WTC11 (cell line): ENCODE results near the gene REC8. TPM values are rescaled to one million over a fixed set of nuclear protein-coding genes. Genes with fewer than 3 reads are reported as not detected.

Experiments used
- ATAC-seq: fragments of 200-7000 bp; cut with Tn5 transposase; 2 replicates; pipeline ENCODE4 v1.10.0; 2021; ENCODE audit warnings: mild to moderate bottlenecking, moderate library complexity
- CTCF ChIA-PET: fragments of 300-600 bp; sonication (Branson Sonifier 250); formaldehyde crosslinking; loops from one replicate; lab custom pipeline; 2021; ENCODE audit warnings: antibody characterized with exemption; lab: Charles Lee
- POLR2A ChIA-PET: fragments of 350-600 bp; sonication (Branson Sonifier 250); formaldehyde crosslinking; loops from one replicate; lab custom pipeline; 2021; ENCODE audit warnings: antibody characterized with exemption; lab: Charles Lee
- DNase-seq: peaks from one replicate; pipeline ENCODE4 v3.0.0; 2021; ENCODE audit warnings: low spot score
- H3K27ac Mint-ChIP-seq: 2 replicates; pipeline ENCODE4 v1.8.0; 2021; ENCODE audit warnings: mixed read lengths
- H3K27me3 Mint-ChIP-seq: 2 replicates; pipeline ENCODE4 v1.8.0; 2021; ENCODE audit warnings: low read depth, mild to moderate bottlenecking, moderate library complexity, mixed read lengths
- H3K36me3 Mint-ChIP-seq: 2 replicates; pipeline ENCODE4 v1.8.0; 2021; ENCODE audit warnings: mixed read lengths
- H3K4me1 Mint-ChIP-seq: 2 replicates; pipeline ENCODE4 v1.8.0; 2022; ENCODE audit warnings: mixed read lengths
- H3K4me3 Mint-ChIP-seq: 2 replicates; pipeline ENCODE4 v1.8.0; 2021; ENCODE audit warnings: mild to moderate bottlenecking, moderate library complexity, mixed read lengths
- H3K9me3 Mint-ChIP-seq: 2 replicates; pipeline ENCODE4 v1.8.0; 2021; ENCODE audit warnings: mixed read lengths
- CDX4 ChIP-seq: fragments of 250-450 bp; sonication (Bioruptor Pico); IDR thresholded peaks from 2 replicates; pipeline ENCODE4 v1.9.0; 2021; ENCODE audit warnings: moderate library complexity, mild to moderate bottlenecking, inconsistent platforms, borderline replicate concordance
- E2F5 ChIP-seq: sonication (generic); formaldehyde crosslinking; IDR thresholded peaks from 2 replicates; pipeline ENCODE4 v1.8.1; 2022; ENCODE audit warnings: mild to moderate bottlenecking, moderate library complexity, missing genetic modification reagents
- ETV6 ChIP-seq: sonication (generic); formaldehyde crosslinking; IDR thresholded peaks from 2 replicates; pipeline ENCODE4 v1.8.1; 2022; ENCODE audit warnings: mild to moderate bottlenecking, missing genetic modification reagents
- GTF2I ChIP-seq: fragments of 250-450 bp; sonication (Bioruptor Pico); conservative IDR thresholded peaks from 2 replicates; pipeline ENCODE4 v1.4.0; 2021; ENCODE audit warnings: mild to moderate bottlenecking
- MYBL2 ChIP-seq: sonication (generic); formaldehyde crosslinking; IDR thresholded peaks from 2 replicates; pipeline ENCODE4 v1.8.1; 2023; ENCODE audit warnings: mild to moderate bottlenecking, moderate library complexity, missing genetic modification reagents
- NFYB ChIP-seq: sonication (generic); formaldehyde crosslinking; conservative IDR thresholded peaks from 2 replicates; pipeline ENCODE4 v1.8.0; 2022; ENCODE audit warnings: low read depth, missing genetic modification reagents
- NR1H2 ChIP-seq: sonication (generic); formaldehyde crosslinking; IDR thresholded peaks from 2 replicates; pipeline ENCODE4 v1.9.0; 2021; ENCODE audit warnings: mild to moderate bottlenecking, moderate library complexity, missing genetic modification reagents
- NR3C1 ChIP-seq: sonication (generic); formaldehyde crosslinking; conservative IDR thresholded peaks from 2 replicates; pipeline ENCODE4 v1.8.1; 2023; ENCODE audit warnings: low read depth, mild to moderate bottlenecking, missing genetic modification reagents
- OVOL2 ChIP-seq: fragments of 250-450 bp; sonication (Bioruptor Pico); IDR thresholded peaks from 2 replicates; pipeline ENCODE4 v1.9.0; 2021; ENCODE audit warnings: mild to moderate bottlenecking, borderline replicate concordance
- PRRX2 ChIP-seq: fragments of 250-450 bp; sonication (Bioruptor Pico); IDR thresholded peaks from 2 replicates; pipeline ENCODE4 v1.8.0; 2021; ENCODE audit warnings: mild to moderate bottlenecking
- RORB ChIP-seq: fragments of 250-450 bp; sonication (Bioruptor Pico); IDR thresholded peaks from 2 replicates; pipeline ENCODE4 v1.9.0; 2021; ENCODE audit warnings: mild to moderate bottlenecking
- SMAD4 ChIP-seq: sonication (generic); formaldehyde crosslinking; IDR thresholded peaks from 2 replicates; pipeline ENCODE4 v1.8.0; 2022; ENCODE audit warnings: mild to moderate bottlenecking, missing genetic modification reagents
- SOX15 ChIP-seq: fragments of 250-450 bp; sonication (Bioruptor Pico); IDR thresholded peaks from 2 replicates; pipeline ENCODE4 v1.9.0; 2021; ENCODE audit warnings: mild to moderate bottlenecking
- TCF7 ChIP-seq: sonication (generic); formaldehyde crosslinking; IDR thresholded peaks from 2 replicates; pipeline ENCODE4 v1.8.0; 2022; ENCODE audit warnings: mild to moderate bottlenecking, low read depth, missing genetic modification reagents, moderate library complexity
- TP53 ChIP-seq: sonication (generic); formaldehyde crosslinking; IDR thresholded peaks from 2 replicates; pipeline ENCODE4 v1.8.1; 2023; ENCODE audit warnings: mild to moderate bottlenecking, missing genetic modification reagents
- USF2 ChIP-seq: sonication (generic); formaldehyde crosslinking; IDR thresholded peaks from 2 replicates; pipeline ENCODE4 v1.8.1; 2023; ENCODE audit warnings: mild to moderate bottlenecking, missing genetic modification reagents, moderate library complexity
- ZBTB43 ChIP-seq: sonication (generic); formaldehyde crosslinking; IDR thresholded peaks from 2 replicates; pipeline ENCODE4 v1.8.1; 2023; ENCODE audit warnings: mild to moderate bottlenecking, missing genetic modification reagents
- ZMAT4 ChIP-seq: fragments of 250-450 bp; sonication (Bioruptor Pico); IDR thresholded peaks from 2 replicates; pipeline ENCODE4 v1.9.0; 2021; ENCODE audit warnings: mild to moderate bottlenecking
- ZNF138 ChIP-seq: sonication (generic); formaldehyde crosslinking; conservative IDR thresholded peaks from 2 replicates; pipeline ENCODE4 v1.8.1; 2022; ENCODE audit warnings: mild to moderate bottlenecking, moderate library complexity, missing genetic modification reagents
- ZNF219 ChIP-seq: sonication (generic); formaldehyde crosslinking; IDR thresholded peaks from 2 replicates; pipeline ENCODE4 v1.8.0; 2023; ENCODE audit warnings: missing genetic modification reagents, mild to moderate bottlenecking, borderline replicate concordance
- ZNF281 ChIP-seq: sonication (generic); formaldehyde crosslinking; IDR thresholded peaks from 2 replicates; pipeline ENCODE4 v1.8.0; 2023; ENCODE audit warnings: mild to moderate bottlenecking, missing genetic modification reagents
- ZNF396 ChIP-seq: fragments of 250-450 bp; sonication (Bioruptor Pico); IDR thresholded peaks from 2 replicates; pipeline ENCODE4 v1.8.0; 2021; ENCODE audit warnings: mild to moderate bottlenecking, moderate library complexity, borderline replicate concordance
- ZNF423 ChIP-seq: fragments of 250-450 bp; sonication (Bioruptor Pico); IDR thresholded peaks from 2 replicates; pipeline ENCODE4 v2.1.2; 2022; ENCODE audit warnings: mild to moderate bottlenecking, moderate library complexity
- total RNA-seq: library from RNA; stranded (reverse); gene quantifications from 3 replicates; pipeline ENCODE4 v1.2.3, GENCODE V29; 2021

The REC8 gene
- total RNA-seq, 1 experiment from 2014 or later, result 32.2 TPM

- Mint-ChIP-seq H3K4me3 (no peak overlapping the region), H3K9me3 (no peaks in the 10 kb centered on the region), H3K4me1 (0 out of 2 replicates have a peak, but pooled peaks cover 4% of the 10 kb centered on the region), H3K27me3 (no peaks in the 10 kb centered on the region), H3K27ac (no peak overlapping the region), H3K36me3 (peaks cover 47% of the 10 kb centered on the region)
- POLR2A ChIA-PET, result no interaction called here
- DNase-seq, result no peak
- CTCF ChIA-PET, result interaction anchor here (1.3 kb wide), 1 partner anchor 250 kb away, joined by 3 read pairs; no protein-coding TSS in a partner anchor
- no peak for TF ChIP-seq TP53
- TF ChIP-seq ZNF219 (CRISPR knock-in tag), result no peak
- no peak for TF ChIP-seq ZNF423
- ATAC-seq, result no peak
Observed at GRCh38 chr14:24182110-24182882, 10.4 kb downstream of the REC8 start.

GRCh38 chr14:24183014-24183481 is 11.2 kb downstream of the REC8 start:
- H3K27ac Mint-ChIP-seq, result no peak overlapping the region
- H3K36me3 Mint-ChIP-seq, result peaks cover 47% of the 10 kb centered on the region
- DNase-seq (no peak), ATAC-seq (no peak)
- no peaks in the 10 kb centered on the region for H3K27me3 Mint-ChIP-seq
- POLR2A ChIA-PET, result no interaction called here
- TF ChIP-seq NR3C1 (no peak), SOX15 (no peak), ZNF423 (no peak), ZNF138 (CRISPR knock-in tag) (no peak), NFYB (CRISPR knock-in tag) (no peak), ZNF281 (CRISPR knock-in tag) (no peak), ZMAT4 (CRISPR knock-in tag) (no peak), GTF2I (CRISPR knock-in tag) (no peak), TCF7 (CRISPR knock-in tag) (no peak), PRRX2 (CRISPR knock-in tag) (no peak), ZNF396 (no peak), ETV6 (CRISPR knock-in tag) (no peak), ZBTB43 (no peak)
- peaks cover 9% of the 10 kb centered on the region for H3K4me1 Mint-ChIP-seq
- H3K9me3 Mint-ChIP-seq, result no peaks in the 10 kb centered on the region
- CTCF ChIA-PET, result interaction anchor here (1.0 kb wide), 1 partner anchor 22 kb away, joined by 5 read pairs; the partner anchor contains the start of gene IRF9
- H3K4me3 Mint-ChIP-seq, result no peak overlapping the region

- Mint-ChIP-seq H3K9me3 (no peaks in the 10 kb centered on the region), H3K4me1 (peaks cover 15% of the 10 kb centered on the region), H3K27me3 (no peaks in the 10 kb centered on the region), H3K4me3 (no peak overlapping the region), H3K36me3 (peaks cover 42% of the 10 kb centered on the region), H3K27ac (no peak overlapping the region)
- ATAC-seq (no peak), DNase-seq (no peak)
- ChIA-PET CTCF (interaction anchor here (1.0 to 1.2 kb wide), 2 partner anchors 23 to 31 kb away, joined by 3 to 5 read pairs; partner anchors contain the start of genes IRF9 and MDP1), POLR2A (no interaction called here)
- TF ChIP-seq CDX4 (no peak), GTF2I (CRISPR knock-in tag) (no peak), RORB (CRISPR knock-in tag) (no peak), SMAD4 (CRISPR knock-in tag) (no peak), MYBL2 (CRISPR knock-in tag) (no peak), E2F5 (CRISPR knock-in tag) (no peak), NR1H2 (CRISPR knock-in tag) (no peak), USF2 (no peak), TP53 (no peak), OVOL2 (CRISPR knock-in tag) (no peak)
Observed at GRCh38 chr14:24184104-24184970, 12.5 kb downstream of the REC8 start.
